MM.1S (cell line): ENCODE results near the gene LINGO3.

ENCODE experiments used
- EZH2 ChIP-seq: fragments of 300-600 bp; sonication (generic); optimal IDR thresholded peaks from 2 replicates; pipeline ENCODE3; 2017; ENCODE audit warnings: low read depth, mild to moderate bottlenecking, antibody characterized with exemption, low read length, mixed read lengths
- EZH2phosphoT487 ChIP-seq: fragments of 300-600 bp; sonication (generic); IDR thresholded peaks from 2 replicates; pipeline ENCODE4 v1.6.1; 2018; ENCODE audit warnings: antibody characterized with exemption, low read length
- TF ChIP-seq, protein P1 (sequence below): fragments of 300-600 bp; sonication (generic); IDR thresholded peaks from 2 replicates; pipeline ENCODE4 v1.5.1; 2016; ENCODE audit warnings: antibody characterized with exemption, low read length, mixed read lengths

DNA sequence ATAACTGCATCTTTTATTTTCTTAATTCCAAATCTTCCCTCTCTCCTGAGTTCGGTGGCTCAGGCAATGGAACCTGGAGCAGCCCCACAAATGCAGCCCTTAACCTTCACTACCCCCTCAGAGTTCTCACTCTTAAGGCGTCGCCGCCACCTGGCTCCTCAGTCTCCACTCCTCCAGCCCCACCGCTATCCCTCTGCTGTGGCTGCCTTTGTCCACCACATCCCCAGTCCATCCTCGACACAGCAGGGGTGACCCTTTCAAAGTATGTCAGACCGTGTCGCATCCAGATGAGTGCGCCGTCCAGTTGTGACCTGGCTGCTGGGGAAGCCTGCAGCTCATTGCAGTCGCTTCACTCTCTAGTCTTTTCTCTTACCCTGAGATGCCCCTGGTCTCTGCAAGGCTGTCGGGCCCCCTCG, 21.6 kb upstream of the LINGO3 start:
- TF ChIP-seq, protein P1, sequence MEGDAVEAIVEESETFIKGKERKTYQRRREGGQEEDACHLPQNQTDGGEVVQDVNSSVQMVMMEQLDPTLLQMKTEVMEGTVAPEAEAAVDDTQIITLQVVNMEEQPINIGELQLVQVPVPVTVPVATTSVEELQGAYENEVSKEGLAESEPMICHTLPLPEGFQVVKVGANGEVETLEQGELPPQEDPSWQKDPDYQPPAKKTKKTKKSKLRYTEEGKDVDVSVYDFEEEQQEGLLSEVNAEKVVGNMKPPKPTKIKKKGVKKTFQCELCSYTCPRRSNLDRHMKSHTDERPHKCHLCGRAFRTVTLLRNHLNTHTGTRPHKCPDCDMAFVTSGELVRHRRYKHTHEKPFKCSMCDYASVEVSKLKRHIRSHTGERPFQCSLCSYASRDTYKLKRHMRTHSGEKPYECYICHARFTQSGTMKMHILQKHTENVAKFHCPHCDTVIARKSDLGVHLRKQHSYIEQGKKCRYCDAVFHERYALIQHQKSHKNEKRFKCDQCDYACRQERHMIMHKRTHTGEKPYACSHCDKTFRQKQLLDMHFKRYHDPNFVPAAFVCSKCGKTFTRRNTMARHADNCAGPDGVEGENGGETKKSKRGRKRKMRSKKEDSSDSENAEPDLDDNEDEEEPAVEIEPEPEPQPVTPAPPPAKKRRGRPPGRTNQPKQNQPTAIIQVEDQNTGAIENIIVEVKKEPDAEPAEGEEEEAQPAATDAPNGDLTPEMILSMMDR, result no peak
- TF ChIP-seq EZH2, result no peak
- TF ChIP-seq EZH2phosphoT487, result no peak
